ENCODE measurements around the gene CDC5L. TPM values are rescaled to one million over a fixed set of nuclear protein-coding genes. Genes with fewer than 3 reads are reported as not detected.

Gene CDC5L
- total and polyA plus RNA-seq, 2 of the 13 experiments (the other 11 are each of a cell fraction or from before 2014, with no cell fraction given): 11.0 to 34.2 TPM

DNA sequence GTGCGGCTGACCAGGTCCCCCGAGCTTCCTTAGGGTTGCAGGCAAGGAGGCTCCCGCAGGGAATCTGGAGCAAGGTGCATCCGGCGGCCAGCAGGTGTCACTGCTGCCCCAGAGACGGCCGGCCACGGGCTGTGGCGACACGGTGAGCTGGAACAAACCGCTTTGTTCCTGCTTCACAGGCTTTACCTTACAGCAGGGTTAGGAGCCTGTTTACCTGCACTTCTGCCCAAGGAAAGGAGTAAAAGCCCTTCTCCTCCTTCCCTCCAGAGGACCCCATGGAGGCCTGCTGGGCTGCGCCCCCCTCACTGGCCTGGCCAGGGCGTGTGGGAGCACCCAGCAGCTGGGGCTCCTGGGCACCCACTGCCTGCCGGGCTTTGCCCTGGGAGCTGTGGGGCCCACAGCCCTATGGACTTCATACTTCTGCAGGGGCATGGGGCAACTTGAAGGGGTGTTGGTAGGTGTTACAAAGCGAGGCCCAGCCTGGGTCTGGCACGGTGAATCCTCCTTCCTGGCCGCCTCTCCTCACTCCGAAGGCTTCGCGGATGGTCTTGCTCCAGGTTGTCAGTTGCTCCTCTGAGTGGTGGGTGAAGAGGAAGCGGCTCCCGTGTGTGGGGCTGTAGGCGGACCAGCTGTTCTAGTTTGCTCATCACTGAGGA lies 88.4 kb downstream of the CDC5L start (continued):
- TF ChIP-seq THAP9 (CRISPR knock-in tag; IDR thresholded peaks at IDR 0.05; ENCODE audit: borderline replicate concordance) (peak; percentile 44; the same call in 1 of the 2 replicates), MLXIP (CRISPR knock-in tag; IDR thresholded peaks at IDR 0.05; ENCODE audit: borderline replicate concordance) (no peak), ZNF468 (CRISPR knock-in tag; IDR thresholded peaks at IDR 0.05) (no peak), ZKSCAN8 (CRISPR knock-in tag; IDR thresholded peaks at IDR 0.05; ENCODE audit: borderline replicate concordance) (0 out of 2 replicates have a peak, but pooled peaks have one; percentile 46), CEBPB (IDR thresholded peaks at IDR 0.05; ENCODE audit: borderline replicate concordance, low read depth, low read length) (peak; percentile 39; the same call in 1 of the 2 replicates), ZNF792 (CRISPR knock-in tag; IDR thresholded peaks at IDR 0.05) (no peak; the same call in 1 of the 2 replicates), ZNF10 (CRISPR knock-in tag; IDR thresholded peaks at IDR 0.05; ENCODE audit: borderline replicate concordance, low read depth) (no peak), SALL2 (CRISPR knock-in tag; IDR thresholded peaks at IDR 0.05) (0 out of 2 replicates have a peak, but pooled peaks have one; percentile 39), ZNF280D (CRISPR knock-in tag; IDR thresholded peaks at IDR 0.05) (no peak), ZNF501 (CRISPR knock-in tag; IDR thresholded peaks at IDR 0.05) (peak; percentile 69), HNRNPL (IDR thresholded peaks at IDR 0.05; ENCODE audit: low read depth, low read length) (peak; percentile 79; the same call in 1 of the 2 replicates), TBX2 (CRISPR knock-in tag; IDR thresholded peaks at IDR 0.05; ENCODE audit: borderline replicate concordance) (0 out of 2 replicates have a peak, but pooled peaks have one; percentile 35), ZNF530 (CRISPR knock-in tag; IDR thresholded peaks at IDR 0.05; ENCODE audit: low read depth) (no peak)
- TF ChIP-seq, protein P1, sequence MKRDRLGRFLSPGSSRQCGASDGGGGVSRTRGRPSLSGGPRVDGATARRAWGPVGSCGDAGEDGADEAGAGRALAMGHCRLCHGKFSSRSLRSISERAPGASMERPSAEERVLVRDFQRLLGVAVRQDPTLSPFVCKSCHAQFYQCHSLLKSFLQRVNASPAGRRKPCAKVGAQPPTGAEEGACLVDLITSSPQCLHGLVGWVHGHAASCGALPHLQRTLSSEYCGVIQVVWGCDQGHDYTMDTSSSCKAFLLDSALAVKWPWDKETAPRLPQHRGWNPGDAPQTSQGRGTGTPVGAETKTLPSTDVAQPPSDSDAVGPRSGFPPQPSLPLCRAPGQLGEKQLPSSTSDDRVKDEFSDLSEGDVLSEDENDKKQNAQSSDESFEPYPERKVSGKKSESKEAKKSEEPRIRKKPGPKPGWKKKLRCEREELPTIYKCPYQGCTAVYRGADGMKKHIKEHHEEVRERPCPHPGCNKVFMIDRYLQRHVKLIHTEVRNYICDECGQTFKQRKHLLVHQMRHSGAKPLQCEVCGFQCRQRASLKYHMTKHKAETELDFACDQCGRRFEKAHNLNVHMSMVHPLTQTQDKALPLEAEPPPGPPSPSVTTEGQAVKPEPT (CRISPR knock-in tag; IDR thresholded peaks at IDR 0.05; ENCODE audit: low read depth): no peak
- TF ChIP-seq, protein P2, sequence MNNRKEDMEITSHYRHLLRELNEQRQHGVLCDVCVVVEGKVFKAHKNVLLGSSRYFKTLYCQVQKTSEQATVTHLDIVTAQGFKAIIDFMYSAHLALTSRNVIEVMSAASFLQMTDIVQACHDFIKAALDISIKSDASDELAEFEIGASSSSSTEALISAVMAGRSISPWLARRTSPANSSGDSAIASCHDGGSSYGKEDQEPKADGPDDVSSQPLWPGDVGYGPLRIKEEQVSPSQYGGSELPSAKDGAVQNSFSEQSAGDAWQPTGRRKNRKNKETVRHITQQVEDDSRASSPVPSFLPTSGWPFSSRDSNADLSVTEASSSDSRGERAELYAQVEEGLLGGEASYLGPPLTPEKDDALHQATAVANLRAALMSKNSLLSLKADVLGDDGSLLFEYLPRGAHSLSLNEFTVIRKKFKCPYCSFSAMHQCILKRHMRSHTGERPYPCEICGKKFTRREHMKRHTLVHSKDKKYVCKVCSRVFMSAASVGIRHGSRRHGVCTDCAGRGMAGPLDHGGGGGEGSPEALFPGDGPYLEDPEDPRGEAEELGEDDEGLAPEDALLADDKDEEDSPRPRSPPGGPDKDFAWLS (CRISPR knock-in tag; IDR thresholded peaks at IDR 0.05; ENCODE audit: borderline replicate concordance): 0 out of 2 replicates have a peak, but pooled peaks have one; percentile 68
